GM12878 (cell line): ENCODE results near the gene AGGF1. TPM values are rescaled to one million over a fixed set of nuclear protein-coding genes. Genes with fewer than 3 reads are reported as not detected.

ENCODE experiments used
- ATF7 ChIP-seq: fragments of 450-650 bp; IDR thresholded peaks from 2 replicates; pipeline ENCODE4 v1.6.1; 2016; ENCODE audit warnings: low read depth, mild to moderate bottlenecking
- E2F4 ChIP-seq: IDR thresholded peaks from 2 replicates; pipeline ENCODE4 v1.6.1; 2012; ENCODE audit warnings: low read depth, low read length, improper control_type of control experiment
- E4F1 ChIP-seq: fragments of 450-650 bp; IDR thresholded peaks from 2 replicates; pipeline ENCODE4 v1.6.1; 2018; ENCODE audit warnings: borderline replicate concordance, mild to moderate bottlenecking; ENCODE audit not compliant: partially characterized antibody
- MAX ChIP-seq: IDR thresholded peaks from 2 replicates; pipeline ENCODE4 v1.6.1; 2012; ENCODE audit warnings: low read depth, low read length, improper control_type of control experiment
- NBN ChIP-seq: fragments of 450-650 bp; IDR thresholded peaks from 2 replicates; pipeline ENCODE4 v1.6.1; 2016
- NKRF ChIP-seq: fragments of 450-650 bp; conservative IDR thresholded peaks from 2 replicates; pipeline ENCODE4 v1.6.1; 2017; ENCODE audit warnings: mild to moderate bottlenecking, moderate library complexity
- RBBP5 ChIP-seq: fragments of 200-600 bp; sonication (generic); conservative IDR thresholded peaks from 2 replicates; pipeline ENCODE4 v1.6.1; 2016
- RELA ChIP-seq: fragments of 450-650 bp; IDR thresholded peaks from 2 replicates; pipeline ENCODE4 v1.8.0; 2014; ENCODE audit warnings: borderline replicate concordance; ENCODE audit not compliant: partially characterized antibody
- SMARCA5 ChIP-seq: fragments of 450-650 bp; IDR thresholded peaks from 2 replicates; pipeline ENCODE4 v1.6.1; 2017; ENCODE audit warnings: mild to moderate bottlenecking
- SMC3 ChIP-seq: IDR thresholded peaks from 2 replicates; pipeline ENCODE4 v1.6.1; 2011; ENCODE audit warnings: low read length, improper control_type of control experiment, borderline replicate concordance
- TAF1 ChIP-seq: IDR thresholded peaks from 2 replicates; pipeline ENCODE4 v1.6.1; 2011; ENCODE audit warnings: mild to moderate bottlenecking, low read depth, low read length, borderline replicate concordance
- ZBTB40 ChIP-seq: fragments of 450-650 bp; IDR thresholded peaks from 2 replicates; pipeline ENCODE4 v1.6.1; 2016; ENCODE audit warnings: mild to moderate bottlenecking, moderate library complexity, borderline replicate concordance
- ZNF687 ChIP-seq: fragments of 450-650 bp; IDR thresholded peaks from 2 replicates; pipeline ENCODE4 v1.6.1; 2017; ENCODE audit warnings: mild to moderate bottlenecking, moderate library complexity
- ZSCAN29 ChIP-seq: fragments of 450-650 bp; IDR thresholded peaks from 2 replicates; pipeline ENCODE4 v1.6.1; 2017; ENCODE audit warnings: mild to moderate bottlenecking, moderate library complexity
- polyA plus RNA-seq, 11 experiments: library from polyadenylated mRNA; depleted of rRNA in 4 of 11; unstranded in 6 of 11; stranded (reverse) in 5 of 11; fragments of >200 nt; fragmentation: Nextera tagmentation in 4 of 11; fragmentation: Illumina TruSeq in 1 of 11; extraction: Ambion mirVana in 4 of 11; extraction: Trizol in 1 of 11; gene quantifications; 1 replicate in 1 of 11; 2 replicates in 10 of 11; pipeline versions ENCODE4 v1.2.1 to v1.2.3, GENCODE V29; 2011 to 2016; ENCODE audit warnings: inconsistent platforms in 2 of 11, missing spikeins in 2 of 11, low read depth in 1 of 11
- total RNA-seq, 4 experiments: library from RNA; depleted of rRNA in 3 of 4; stranded (reverse); fragments of >200 nt in 3 of 4; fragmentation: Illumina TruSeq in 1 of 4; extraction: Trizol in 1 of 4; gene quantifications; 2 replicates each; pipeline versions ENCODE4 v1.2.1 to v1.2.3, GENCODE V29; 2013 to 2021

The AGGF1 gene
- total and polyA plus RNA-seq, 10 of the 15 experiments (the other 5 are each of a cell fraction or from before 2014, with no cell fraction given): 7.3 to 43.4 (median 20.2) TPM

- TF ChIP-seq ZNF687 (peak; percentile 85), NKRF (peak; percentile 57), E4F1 (no peak), RELA (no peak), E2F4 (0 out of 2 replicates have a peak, but pooled peaks have one; percentile 10), ZBTB40 (peak; percentile 92), MAX (peak; percentile 81), RBBP5 (no peak), NBN (peak; percentile 83), TAF1 (peak; percentile 86; the same call in 1 of the 2 replicates), ZSCAN29 (no peak), SMC3 (no peak), ATF7 (0 out of 2 replicates have a peak, but pooled peaks have one; percentile 29), SMARCA5 (no peak)
Measured at GRCh38 chr5:77030097-77031071, at the start of gene AGGF1 (continued).
